Effector CD8-positive, alpha-beta T cell (primary cell): ENCODE data around the gene ZBTB17.
"Not testable (repeated sequence)": the region's sequence is repeated elsewhere in the genome, so short reads cannot be mapped to it uniquely, and the experiment has no call there.

ENCODE experiments used
- DNase-seq: peaks from one replicate; lab custom pipeline; 2025; lab: John Stamatoyannopoulos, UW
- total RNA-seq, 4 experiments: gene quantifications; one replicate each; lab custom pipeline; 2026; lab: John Stamatoyannopoulos, UW

Gene ZBTB17
- total RNA-seq: 82.2 to 117 (median 99.5) reads per million in 4 experiments

DNA sequence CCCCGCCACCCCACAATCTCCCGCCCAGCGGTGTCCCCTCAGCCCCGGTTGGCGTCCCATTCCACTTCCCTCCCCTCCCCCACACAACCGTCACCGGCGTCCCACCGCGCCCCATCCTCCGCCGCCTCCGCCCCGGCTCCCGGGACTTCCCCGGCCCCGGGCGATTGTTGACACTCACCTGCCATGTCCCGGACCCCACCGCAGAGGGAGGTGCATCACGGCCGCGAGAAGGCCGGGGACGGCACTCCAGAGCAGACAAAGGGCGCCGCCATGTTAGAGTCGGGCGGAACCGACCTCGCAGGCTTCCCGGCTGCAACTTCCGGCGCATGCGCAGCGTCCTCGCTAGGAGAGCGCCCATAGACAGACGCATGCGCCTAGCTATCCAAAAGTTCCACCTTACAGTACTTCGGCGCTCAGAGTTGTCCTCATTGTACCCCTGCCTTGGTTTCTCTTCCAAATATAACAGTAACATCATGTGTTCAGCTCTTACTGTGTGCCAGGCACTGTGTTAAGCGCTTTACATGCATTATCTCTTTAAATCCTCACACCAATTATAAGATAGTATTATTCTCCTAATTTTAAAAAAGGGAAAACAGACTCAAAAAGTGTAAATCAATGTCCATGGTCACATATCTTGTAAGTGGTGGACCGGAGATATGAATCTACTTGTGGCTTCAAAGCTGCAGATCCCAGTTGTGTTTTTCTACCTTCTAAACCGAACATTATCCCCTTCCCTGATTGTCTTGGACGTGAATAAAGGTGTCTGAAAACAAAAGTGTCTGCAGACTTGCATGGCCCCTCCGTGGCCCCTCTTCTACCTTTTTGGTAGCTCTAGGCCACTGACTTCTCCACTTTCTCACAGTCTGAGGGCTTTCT is at the start of gene ZBTB17:
Gene ZBTB17 (minus strand): TSS at position 297 of the 876 bp plus-strand sequence. CDS start 27,606 bp downstream, outside the sequence.
- peak; percentile 90 for DNase-seq

- no peak for DNase-seq
Measured at GRCh38 chr1:16023050-16023653, 47.3 kb upstream of the ZBTB17 start.

GRCh38 chr1:16022393-16022792 is 46.5 kb upstream of the ZBTB17 start:
- DNase-seq: no peak

- DNase-seq: no peak
Measured at GRCh38 chr1:16021681-16022080, 45.8 kb upstream of the ZBTB17 start, which contains the start of gene CLCNKA. Gene CLCNKA, plus strand, starts transcription at chr1:16022036. Its CDS starts 584 bp downstream, at chr1:16022620.

DNA sequence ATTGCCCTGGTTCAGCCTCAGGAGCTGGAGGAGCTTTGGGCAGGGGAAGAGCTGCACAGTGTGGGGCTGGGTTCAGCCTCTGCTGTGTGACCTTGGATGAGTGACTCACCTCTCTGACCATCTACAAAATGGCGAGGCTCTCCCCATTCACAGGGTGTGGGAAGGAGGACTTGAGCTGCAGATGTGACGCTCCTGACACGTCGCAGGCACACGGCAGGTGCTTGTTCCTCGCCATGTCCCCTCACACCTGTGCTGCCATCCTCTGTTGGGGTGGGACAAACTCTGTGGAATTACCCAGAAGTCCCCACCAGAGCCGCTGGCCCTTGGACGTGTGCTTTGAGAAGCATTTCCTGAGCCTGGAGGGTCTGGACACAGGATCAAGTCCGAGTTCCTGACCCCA is 45.0 kb upstream of the ZBTB17 start:
- not testable (repeated sequence) for DNase-seq

DNA sequence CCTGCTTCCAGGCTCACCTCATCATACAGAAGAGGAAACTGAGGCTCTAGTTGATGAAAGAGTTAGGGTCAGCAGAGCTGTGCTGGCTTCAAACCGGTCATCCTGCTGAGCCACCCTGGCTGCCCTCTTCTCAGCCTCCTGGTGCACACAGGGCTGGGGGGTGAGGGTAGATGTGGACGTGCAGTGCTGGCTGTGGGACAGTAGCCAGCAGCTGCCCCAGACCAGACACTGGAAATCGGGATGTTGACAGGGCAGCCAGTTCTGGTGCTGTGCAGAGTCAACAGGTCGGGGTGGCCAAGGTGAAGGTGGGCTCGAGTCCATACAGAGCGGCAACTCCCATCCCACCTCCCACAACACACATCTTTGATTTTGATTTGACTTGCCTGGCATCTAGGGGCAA is 44.4 kb upstream of the ZBTB17 start:
- no peak for DNase-seq

DNA sequence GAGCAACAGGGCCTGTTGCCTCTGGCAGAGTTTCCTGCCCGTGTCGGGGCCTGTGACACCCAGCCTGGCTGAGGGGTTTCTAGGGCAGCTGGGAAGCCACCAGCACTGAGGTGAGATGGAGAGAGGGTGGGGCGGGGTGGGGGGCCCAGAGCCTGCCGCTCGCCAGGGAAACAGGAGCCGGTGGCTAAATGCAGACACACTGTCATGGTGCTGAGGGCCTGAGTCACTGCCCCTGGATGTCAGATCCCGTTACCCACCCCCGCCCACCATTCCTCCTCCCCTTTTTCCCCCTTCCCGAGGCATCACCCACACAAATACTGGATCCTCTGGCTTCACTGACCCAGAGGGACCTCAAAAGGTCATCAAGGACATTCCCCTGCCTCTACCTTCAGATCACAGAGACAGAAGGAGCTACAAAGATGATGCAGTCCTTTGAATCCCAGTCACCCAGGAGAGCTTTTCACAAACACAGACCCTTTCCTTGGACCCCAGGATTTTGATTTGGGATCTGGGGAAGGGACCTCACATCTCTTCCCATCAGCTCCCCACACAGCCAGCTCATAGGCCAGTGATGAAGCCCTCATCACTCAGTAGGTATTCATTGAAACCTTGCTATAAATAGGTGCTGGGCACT is 43.9 kb upstream of the ZBTB17 start:
- DNase-seq: no peak

- DNase-seq: no peak
Measured at GRCh38 chr1:16018749-16019643, 43.1 kb upstream of the ZBTB17 start.

DNA sequence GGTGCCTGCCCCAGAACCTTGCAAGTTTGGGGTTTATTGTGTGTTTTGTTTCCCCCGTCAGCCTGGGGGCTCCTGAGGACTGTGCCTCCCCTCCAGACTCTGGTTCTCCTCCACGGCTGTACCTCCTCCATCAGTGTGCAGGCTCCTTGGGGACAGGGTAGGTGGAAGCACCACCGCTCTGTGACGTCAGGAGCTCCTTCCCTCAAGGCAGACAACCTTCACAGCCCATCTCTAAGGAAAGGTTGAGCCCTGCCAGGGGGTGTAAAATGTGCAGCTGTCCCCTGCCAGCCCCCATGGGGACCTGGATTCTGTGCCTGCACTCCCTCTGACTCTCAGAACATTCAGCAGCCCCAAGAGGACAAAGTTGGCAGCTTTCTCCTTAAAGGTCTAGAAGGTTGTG is 42.4 kb upstream of the ZBTB17 start:
- no peak for DNase-seq

DNA sequence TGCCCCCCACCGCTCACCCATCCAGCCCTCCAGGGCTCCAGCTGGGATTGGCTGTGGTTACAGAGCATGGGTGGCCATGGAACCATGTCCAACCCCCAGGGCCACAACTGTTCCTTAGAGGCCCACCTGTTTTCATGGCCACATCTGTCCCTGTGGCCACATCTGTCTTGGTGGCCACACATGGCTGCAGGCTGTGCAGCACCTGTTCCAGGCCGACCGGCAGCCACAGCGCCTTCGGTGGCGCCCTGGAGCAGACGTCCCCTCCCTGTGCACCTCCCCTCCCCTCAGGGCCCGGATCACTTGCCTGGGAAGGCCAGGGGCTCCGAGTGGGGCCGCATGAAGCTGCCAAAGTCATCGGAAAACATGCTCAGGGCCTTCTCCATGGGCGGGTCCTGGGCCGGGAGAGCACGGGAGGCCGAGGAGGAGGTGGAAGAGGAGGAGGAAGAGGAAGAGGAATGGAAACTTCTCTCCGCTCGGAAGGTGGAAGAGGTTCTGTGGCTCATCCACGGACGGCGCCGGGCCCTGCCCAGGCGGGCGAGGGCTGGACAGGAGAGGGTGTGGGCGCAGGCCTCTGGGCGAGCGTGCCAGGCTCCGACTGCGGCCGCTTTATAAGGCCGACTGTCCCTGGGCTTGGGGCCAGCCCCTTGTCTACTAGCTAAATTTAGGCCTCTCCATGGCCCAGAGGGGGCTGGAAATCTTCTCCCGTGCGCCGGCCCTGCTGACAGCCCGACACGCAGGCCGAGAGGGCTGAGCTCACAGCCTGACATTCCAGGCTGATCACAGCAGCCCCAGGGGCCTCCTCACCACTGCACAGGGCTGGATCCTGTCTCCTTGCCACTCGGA is 41.8 kb upstream of the ZBTB17 start, which contains the start of gene HSPB7:
Gene HSPB7 (minus strand): TSS at position 583 of the 843 bp plus-strand sequence. CDS start 80 bp downstream, at position 503.
- DNase-seq: no peak

- no peak for DNase-seq
Measured at GRCh38 chr1:16017076-16017460, 41.2 kb upstream of the ZBTB17 start.

GRCh38 chr1:16015960-16016901 is 40.3 kb upstream of the ZBTB17 start:
- no peak for DNase-seq

DNA sequence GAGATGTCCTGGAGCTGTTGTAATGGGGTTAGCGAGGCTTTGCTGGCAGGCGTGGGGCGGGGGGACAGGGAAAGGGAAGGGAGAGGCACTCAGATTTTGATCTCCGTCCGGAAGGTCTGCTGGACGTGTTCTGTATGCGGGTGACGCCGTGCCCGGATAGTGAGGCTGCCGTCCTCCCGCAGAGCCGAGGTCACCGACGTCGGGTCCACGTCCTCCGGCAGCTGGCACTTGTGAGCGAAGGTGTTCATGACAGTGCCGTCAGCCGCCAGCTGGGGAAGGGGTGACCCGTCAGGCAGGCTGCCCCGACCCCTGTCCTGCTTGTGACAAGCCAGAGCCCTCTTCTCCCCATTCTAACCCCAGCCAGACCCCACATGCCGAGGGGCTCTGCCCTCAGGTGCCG is 39.6 kb upstream of the ZBTB17 start:
- no peak for DNase-seq

DNA sequence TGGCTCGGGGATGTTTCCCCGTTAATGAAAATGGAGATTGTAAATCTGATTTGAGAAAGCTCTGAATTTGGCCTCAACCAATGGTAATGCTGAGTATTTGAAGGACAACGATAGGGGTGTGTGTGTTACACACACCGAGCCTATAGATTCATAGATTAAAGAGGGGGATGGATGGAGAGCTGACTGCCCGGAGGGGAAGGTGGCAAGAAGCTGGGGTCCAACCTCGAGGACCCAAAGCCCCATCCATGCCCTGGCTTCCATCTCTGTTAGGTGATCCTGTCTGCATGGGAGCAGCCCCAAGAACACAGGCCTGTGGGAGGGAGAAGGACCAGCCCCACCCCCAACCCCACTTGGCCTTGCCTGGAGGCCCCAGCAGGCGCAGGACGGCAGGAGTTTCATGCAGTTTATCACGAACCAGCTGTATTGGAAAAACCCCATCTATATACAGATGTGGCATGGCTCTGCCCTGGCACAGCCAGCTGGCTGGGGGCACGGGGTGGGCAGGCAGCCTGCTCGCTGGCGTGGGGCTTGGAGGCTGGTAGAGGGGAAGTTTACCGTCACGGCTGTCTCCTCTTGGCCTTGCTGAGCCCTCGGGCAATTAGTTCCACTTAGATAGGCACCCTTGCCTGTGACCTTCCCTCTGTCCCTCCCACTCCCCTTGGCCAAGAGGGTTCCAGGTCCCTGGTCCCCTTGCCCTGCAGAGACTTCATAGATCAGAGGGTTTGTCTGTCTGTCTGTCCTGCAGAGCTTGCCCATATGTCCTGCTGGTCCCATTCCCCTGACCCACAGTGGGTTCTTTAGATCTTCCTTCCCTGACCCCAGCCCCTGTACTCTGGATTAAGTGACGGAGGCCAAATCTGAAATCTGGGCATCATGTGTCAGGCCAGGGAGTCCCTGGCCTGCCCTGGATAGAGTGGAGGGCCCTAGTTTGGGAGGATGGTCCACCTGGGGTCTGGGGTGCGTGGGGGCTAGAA is 38.9 kb upstream of the ZBTB17 start:
- DNase-seq: no peak

- no peak for DNase-seq
Measured at GRCh38 chr1:16013908-16014258, 38.0 kb upstream of the ZBTB17 start.

DNA sequence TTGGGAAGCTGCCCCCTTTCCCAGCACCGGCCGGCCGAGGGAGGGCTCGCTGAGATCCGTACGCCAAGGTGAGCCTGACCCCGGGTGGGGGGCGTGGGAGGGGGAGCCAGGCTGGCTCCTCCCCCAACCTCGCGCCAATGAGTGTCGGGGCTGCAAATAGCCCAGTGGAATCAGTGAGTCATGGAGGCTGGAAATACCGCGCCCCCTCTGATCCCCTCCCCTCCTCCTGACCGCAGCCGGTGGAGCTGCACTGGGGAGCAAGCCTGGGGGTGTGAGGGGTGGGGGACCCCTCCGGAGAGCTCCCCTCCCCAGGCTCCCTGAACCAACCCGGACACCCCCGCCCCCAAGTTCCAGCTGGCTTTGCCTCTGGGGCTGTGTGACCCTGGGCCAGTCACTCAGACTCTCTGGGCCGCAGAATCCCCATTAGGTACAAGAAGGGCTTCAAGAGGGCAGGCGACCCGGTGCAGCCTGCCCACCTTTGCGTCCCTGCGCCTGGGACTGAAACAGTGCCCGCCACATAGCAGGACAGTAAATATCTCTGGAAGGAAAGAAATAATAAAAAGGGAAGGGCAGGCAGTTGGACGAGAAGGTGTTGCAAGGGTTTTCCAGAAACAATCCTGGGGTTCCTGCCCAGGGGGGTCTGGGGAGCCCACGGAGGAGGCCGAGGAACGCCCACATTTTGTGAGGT is 37.5 kb upstream of the ZBTB17 start:
- no peak for DNase-seq

DNA sequence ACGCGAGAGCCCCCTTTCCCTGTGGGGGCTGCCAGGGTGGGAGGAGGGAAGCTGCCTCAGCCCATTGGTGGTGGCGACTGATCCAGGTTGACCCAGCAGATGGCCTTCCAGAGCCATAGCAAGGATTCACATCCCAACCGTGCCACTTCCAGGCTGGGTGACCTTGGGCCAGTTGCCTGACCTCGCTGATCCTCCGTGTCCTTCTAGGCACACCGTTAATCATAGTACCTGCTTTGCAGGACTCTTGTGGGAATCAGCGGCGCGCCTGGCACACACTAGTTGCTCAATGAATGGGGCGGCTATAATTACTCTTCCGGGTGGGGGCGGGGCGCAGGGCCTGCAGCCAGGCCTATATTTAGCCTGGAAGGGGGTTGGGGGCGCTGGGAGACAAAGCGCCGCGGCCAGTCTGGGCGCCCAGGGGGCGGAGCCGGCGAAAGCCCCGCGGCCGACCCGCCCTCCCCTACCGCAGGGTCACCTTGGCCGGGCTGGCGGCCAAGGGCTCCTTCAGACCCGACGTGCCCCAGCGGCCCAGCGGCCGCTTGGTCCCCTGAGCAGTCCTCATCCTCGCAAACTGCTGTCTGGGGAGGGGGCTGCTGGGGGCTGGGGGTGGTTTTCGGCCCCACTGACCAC is 36.8 kb upstream of the ZBTB17 start:
- no peak for DNase-seq
